Measurements from ENCODE around the gene TTC17. TPM values are rescaled to one million over a fixed set of nuclear protein-coding genes. Genes with fewer than 3 reads are reported as not detected.

The TTC17 gene
- total RNA-seq, 2 donors from 2014 or later = 69.6 to 85.7 TPM

DNA sequence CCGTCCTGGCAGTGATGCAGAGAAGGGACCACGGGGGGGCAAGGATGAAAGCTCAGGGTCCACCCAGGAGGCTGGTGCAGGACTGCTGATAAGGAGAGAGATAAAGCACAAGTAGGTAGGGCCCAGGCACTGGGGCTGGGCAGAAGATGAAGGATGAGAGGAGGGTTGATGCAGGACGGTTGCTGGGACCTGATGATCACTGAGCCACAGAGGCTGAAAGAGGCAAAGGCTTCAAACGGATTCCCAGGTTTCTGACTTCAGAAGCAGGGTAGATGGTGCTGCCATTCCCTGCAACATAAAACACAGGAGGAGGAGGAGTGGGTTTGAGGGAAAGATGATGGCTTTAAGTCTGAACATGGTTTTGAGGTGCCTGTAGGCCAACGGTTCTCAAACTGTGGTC lies 148.5 kb downstream of the TTC17 start:
- intact Hi-C loops (cut with DNase I, micrococcal nuclease) = no loop called here
- no peak for ATAC-seq
- DNase-seq = no peak

DNA sequence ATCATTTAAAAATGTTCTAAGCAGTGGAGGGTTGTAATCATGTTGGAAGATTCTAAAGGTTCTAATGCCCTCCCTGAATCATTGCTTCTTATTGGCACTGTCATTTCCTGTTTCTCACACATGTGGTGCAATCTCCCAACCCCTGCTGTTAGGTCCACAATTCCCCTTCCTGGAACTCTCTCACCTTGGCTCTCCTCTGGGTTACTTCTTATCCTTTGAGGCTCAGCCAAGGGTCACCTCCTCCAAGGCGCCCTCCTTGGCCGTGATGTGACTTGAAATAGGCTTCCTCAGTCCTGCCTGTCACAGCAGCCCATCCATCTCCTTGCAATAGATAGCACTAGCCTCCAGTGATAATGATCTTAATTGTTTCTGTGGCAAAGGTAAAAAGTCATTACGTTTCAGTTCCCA lies 149.8 kb downstream of the TTC17 start:
- intact Hi-C loops (cut with DNase I, micrococcal nuclease) = no loop called here
- ATAC-seq = peak; percentile 84
- no peak for DNase-seq

DNA sequence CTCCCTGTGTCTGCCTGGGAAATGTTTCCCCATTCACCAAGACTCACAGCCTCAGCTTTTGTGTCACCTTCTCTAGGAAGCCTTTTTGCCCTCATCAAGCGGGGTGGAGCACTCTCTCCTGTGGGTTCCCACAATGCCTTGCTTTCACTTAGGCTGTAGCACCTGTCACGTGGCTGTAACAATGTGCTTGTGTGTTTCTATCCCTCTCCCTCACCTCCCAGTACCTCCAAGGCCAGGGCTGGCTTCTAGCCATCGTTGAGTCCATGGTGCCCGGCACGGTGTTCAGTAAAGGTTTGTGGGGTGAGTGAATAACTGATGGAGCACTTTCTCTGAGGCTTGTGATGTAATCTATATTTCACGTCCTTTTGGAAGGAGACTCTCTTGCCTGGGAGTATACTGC lies 153.2 kb downstream of the TTC17 start:
- intact Hi-C loops (cut with DNase I, micrococcal nuclease) = no loop called here
- ATAC-seq (no peak), DNase-seq (no peak)

DNA sequence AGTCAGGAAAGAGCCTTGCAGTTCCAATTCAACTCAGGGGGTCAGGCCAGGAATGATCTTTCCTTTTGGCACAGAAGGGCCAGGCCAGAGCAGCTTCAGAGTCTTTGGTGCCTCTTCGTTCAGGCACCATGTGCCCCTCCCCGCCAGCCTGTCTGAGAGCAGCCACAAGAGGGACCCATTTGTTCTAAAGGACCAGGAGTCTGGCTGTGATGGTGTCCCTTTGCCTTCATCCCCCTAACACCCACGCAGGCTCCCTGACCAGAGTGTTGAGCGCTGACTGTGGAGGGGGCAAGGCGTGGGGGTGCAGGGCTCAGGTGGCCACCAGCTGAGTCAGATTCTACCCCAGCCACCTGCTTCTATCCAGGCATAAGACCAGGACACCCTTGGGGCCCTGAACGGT lies 156.4 kb downstream of the TTC17 start:
- DNase-seq (no peak), ATAC-seq (no peak)
- intact Hi-C loops (cut with DNase I, micrococcal nuclease) = no loop called here

DNA sequence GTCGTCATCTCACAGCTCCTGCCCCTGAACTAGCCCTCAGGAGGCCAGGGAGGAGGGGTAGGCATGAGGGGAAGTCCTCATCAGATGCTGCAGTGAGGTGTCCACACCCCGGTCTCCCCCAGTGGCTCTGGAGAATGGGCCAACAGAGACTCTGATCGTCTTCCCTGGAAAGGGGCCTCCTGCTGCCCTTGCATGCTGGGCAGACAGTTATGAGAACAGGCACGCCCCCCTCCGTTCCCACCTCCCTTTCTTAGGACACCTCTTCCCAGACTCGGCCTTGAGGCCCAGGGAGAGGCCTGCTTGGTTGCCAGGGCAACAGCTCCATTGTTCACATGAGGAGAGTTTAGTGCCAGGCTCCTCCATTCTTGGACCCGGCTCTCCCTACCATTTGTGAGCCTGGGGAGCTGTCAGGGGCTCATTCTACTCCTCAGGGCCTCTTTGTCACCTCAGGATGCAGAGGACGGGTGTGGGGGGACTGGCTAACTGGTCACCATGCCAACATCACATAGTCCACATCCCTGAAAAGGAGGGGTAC lies 157.7 kb downstream of the TTC17 start:
- ATAC-seq (no peak), DNase-seq (no peak)
- intact Hi-C loops (cut with DNase I, micrococcal nuclease) = no loop called here

DNA sequence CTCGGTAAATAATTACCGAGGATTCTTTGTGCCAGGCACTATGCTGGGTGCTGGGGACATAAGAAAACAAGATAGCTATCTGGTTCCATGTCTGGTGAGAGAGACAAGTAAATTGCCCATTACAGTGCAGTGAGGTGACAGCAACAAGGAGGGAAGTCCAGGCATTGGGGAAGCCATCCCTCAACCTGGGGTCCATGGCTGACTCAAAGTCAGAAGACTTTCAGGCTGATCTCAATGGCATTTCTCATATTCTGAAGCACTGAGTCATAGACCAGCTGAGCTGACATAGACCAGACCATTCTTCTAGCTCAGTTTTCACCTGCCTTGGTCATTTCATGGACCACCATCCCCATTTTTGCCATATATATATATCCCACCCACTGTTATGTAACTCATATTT lies 158.8 kb downstream of the TTC17 start:
- intact Hi-C loops (cut with DNase I, micrococcal nuclease) = no loop called here
- ATAC-seq (no peak), DNase-seq (no peak)

DNA sequence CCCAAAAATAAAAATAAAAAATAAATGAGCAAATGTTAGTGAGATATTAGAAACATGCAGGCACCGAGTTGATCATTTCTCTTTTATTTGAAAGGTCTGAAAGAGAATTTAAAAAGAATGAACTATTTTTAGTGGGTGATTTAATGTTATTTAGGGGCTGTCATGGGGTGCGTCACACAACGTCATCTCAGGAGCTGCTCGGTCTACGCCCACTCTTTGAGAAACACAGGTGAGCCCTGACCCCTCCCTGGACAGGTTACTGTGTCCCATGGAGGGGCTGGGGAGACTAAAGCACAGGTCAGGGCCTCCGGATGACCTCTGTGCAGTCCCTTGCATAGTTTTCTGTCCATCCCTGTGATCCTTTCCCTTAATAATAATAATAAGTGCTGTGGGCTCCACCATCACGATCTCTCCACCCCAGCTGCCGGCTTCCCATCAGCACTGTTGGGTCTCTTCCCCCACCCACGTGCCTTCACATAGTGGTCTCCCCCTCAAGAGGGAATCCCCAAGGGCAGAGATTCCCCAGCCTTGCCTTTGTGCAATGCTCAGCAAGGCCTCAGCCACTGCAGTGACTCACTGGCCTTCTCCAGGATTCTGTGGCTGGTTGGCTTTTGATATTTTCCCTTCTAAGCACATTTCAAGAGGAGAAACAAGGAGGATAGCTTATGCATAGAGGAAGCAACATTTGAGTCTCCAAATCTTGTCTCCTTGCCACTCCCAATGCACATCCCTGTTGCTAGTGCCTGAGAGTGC lies 159.9 kb downstream of the TTC17 start:
- intact Hi-C loops (cut with DNase I, micrococcal nuclease) = no loop called here
- ATAC-seq (no peak), DNase-seq (no peak)

DNA sequence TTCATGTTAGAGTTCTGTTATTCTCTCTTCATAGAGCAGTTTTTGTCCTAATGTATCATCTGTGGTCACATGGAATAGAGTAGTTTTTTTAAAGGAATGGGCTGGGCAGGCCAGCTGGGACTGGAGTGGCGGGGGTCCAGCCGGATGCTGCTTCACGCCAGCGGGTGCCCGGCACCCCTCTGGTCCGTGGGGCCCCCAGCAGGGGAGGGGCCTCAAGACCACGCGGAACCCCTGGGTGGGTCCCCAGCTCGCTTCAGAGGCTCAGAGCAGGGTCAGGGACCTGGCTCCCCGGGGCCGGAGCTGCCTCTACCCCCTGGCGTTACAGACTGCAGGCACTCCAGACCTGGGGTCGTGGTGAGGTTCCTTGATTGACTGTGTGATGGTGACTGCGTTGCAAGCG lies 162.8 kb downstream of the TTC17 start:
- ATAC-seq = no peak
- intact Hi-C loops (cut with DNase I, micrococcal nuclease) = no loop called here
- no peak for DNase-seq

DNA sequence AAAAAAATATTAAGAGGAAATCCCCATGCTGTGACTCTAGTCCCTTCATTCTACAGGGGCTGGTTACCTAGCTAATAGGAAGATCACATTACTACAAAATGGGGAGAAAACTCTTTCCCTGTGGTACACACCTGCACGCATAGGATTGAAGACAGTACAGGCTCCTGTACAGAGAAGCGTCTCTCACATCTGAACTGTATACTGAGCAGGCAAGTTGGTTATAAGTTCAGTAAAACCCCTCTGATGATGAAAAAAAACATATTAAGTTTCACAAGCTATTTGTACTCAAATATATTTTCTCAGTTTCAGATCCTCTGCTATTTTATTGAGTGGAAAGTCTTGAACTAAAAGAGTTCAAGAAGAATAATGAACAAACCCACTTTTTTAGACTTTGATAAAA lies 164.9 kb downstream of the TTC17 start:
- intact Hi-C loops (cut with DNase I, micrococcal nuclease) = no loop called here
- DNase-seq (no peak), ATAC-seq (no peak)

DNA sequence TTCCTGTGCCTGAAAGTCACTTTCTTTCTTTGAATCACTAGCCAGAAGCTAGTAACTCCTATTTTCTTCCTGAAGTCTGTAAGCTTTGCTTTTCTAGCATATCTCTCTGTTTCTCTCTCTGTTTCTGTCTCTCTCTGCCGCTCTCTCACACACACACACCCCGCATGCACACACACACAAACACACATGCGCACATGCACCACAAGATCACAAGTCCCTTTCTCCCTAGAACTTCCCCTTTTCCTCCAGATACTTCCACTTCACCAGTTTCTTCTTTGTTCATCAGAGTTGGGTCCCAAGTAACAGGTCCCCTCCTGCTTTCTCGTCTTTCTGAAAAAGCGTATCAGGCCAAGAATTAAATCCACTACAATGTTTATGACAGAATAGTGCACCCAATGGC lies 173.3 kb downstream of the TTC17 start:
- intact Hi-C loops (cut with DNase I, micrococcal nuclease) = no loop called here
- DNase-seq (no peak), ATAC-seq (no peak)

DNA sequence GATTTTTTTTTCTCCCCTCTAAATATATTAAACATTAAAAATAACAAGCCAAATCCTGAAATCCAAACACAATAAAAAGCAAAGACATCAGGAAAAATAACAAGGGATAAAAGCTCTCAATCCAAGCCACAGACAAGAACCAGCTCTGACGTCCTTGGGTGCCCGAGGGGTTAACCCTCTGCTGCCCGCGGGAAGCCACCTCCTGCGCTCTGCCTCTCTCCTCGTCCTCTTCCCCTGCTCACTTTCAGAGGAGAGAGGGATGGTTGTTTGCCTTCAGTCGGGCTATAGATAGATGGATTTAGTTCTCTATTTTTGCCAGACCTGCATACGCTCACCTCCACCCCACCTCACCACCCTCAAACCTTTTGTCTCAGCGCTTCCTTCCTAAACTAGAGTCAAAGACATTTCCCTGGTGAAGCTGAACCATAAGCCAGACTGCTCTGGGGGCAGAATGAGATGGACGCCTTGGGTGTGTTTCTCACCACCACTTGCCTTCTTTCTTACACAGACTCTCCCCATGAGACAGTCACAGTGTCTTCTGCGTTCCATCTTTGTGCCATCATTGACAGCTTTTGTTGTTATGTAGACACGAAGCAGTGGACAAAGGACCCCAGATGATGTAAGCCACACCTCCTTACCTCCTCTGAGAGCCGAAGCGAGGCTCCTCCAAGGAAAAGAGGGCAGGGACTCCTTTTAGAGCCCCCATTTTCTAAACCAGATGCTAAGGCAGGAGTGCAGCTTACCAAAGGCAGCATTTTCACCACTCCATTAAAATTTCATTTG lies 179.3 kb downstream of the TTC17 start:
- DNase-seq = no peak
- intact Hi-C loops (cut with DNase I, micrococcal nuclease) = no loop called here
- no peak for ATAC-seq

DNA sequence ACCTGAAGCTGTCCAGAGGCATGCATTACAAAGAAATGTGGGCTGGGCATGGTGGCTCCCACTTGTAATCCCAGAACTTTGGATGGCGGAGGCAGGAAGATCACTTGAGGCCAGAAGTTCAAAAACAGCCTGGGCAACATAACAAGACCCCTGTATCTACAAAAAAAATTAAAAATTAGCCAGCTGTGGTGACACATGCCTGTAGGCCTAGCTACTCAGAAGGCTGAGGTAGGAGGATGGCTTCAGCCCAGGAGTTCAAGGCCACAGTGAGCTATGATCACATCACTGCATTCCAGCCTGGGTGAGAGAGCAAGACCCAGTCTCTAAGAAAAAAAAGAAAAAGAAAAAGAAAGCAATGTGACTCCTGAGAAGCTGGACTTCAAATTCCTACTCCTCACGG lies 183.3 kb downstream of the TTC17 start:
- intact Hi-C loops (cut with DNase I, micrococcal nuclease) = no loop called here
- DNase-seq = no peak
- no peak for ATAC-seq

DNA sequence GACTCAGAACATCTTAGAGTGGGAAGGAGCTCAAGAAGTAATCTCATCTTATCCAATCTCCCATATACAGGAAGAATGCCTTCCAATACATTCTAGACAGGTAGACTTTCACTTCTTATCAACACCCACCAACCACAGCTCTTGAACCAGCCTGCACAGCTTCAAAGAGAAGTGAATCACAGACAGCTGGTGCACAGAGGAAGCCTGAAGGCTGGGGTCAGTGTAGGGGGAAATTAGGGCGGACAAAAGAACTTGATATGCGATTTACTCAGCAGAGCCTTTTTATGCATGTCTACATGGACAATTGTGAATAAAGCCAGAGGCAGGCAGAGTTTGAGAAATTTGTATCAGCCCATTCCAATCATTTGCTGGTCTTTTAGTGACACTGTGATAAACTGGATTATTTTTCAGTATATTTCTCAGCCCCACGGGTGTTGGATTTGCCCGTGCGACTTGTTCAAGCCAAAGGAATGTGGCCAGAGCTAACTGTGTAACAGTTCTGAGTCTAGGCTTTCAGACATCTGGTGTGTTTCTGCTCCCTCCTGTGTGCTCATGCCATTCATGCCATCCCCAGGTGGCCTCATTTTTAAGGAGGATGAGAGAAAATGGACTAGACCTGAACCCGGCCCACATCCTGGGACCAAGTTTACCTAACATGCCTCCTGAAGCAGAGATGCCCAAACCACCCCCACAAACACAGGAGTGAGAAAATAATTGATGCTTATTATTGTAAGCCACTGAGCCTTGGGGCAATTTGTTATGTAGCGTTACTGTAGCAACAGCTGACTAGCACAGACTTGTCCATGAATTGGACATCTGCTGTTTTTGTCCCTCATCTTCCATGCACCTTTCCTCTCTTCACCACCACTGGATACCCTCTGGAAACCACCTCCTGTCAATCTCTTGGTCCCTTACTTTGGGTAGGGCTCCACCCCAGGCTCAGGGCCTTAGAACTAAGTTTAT lies 184.3 kb downstream of the TTC17 start:
- intact Hi-C loops (cut with DNase I, micrococcal nuclease) = no loop called here
- ATAC-seq (no peak), DNase-seq (no peak)

Other genes with a start within 250 kb of the TTC17 start
- gene API5, start 46.9 kb upstream of the TTC17 start, total RNA-seq = 10 to 100 TPM; 74.3 to 78.7 TPM